ENCODE data around the gene ZFYVE28. TPM values are rescaled to one million over a fixed set of nuclear protein-coding genes. Genes with fewer than 3 reads are reported as not detected.

Gene ZFYVE28
- total and polyA plus RNA-seq, 2 donors (not counting 1 experiment from before 2014, with no cell fraction given): 5.8 to 12.1 TPM

DNA sequence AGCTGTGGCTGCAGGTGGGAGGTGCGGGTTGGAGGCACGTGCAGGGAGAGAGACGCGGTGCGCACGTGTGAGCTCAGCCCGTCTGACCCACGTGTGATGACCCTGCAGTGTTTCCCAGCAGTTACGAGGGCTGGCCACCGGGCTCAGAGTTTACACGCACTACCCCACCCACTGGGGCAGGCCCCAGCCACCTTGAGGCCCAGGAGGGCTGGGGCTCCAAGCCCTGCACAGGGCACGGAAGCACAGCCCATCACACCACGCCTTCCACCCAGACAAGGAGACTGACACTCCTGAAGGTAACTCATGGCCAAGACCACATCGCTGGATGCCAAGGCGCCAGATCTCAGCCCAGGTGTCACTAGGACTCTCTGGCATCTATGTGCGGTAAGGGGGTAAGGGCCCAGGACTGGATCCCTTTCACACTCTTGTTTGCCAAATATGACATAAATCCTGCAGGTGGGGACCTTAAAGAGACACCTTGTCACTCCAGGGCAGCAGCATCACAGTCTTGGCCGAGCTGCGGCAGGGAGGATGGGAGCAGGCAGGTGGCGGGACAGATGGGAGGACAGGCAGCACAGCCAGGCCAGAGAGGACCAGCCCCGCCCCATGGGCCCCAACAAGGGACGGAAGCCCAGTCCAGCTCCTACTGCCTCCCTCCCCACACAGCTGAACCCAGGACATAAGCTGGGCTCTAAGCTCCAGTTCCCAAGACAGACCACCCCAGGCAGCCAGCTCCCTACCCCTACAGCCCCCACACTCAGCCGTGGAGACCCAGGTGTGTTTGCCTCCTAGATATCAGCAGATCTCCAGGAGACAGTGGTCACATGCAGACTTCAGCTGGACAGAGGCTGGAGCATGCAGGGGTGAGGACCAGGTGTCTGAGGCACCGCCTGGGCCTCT lies 56.8 kb downstream of the ZFYVE28 start:
- Histone ChIP-seq H3K36me3 (replicated peaks in 1 of 2; ENCODE audit: control extremely low read depth in 1 of 2, control insufficient read depth in 1 of 2, extremely low read depth in 1 of 2, insufficient read depth in 2 of 2, low read length in 1 of 2) (no peaks in the 10 kb centered on the region), H3K27ac (ENCODE audit: low read length in 2 of 2) (no peak overlapping the region), H3K4me2 (replicated peaks; ENCODE audit: low read depth, low read length, poor library complexity, severe bottlenecking) (no peak overlapping the region), H3K4me3 (ENCODE audit: control extremely low read depth in 1 of 5, extremely low read depth in 1 of 5, insufficient read depth in 1 of 5, low read depth in 2 of 5, low read length in 4 of 5) (no peak overlapping the region), H3K27me3 (replicated peaks in 1 of 4; ENCODE audit: control extremely low read depth in 1 of 4, control insufficient read depth in 3 of 4, insufficient read depth in 4 of 4, low read length in 3 of 4) (no peaks in the 10 kb centered on the region), H3K79me2 (ENCODE audit: control insufficient read depth, insufficient read depth, low read length) (no peaks in the 10 kb centered on the region), H3K9ac (ENCODE audit: low read length) (no peak overlapping the region), H2AFZ (ENCODE audit: insufficient read depth, low read depth, low read length, poor library complexity, severe bottlenecking) (no peak overlapping the region), H3K4me1 (ENCODE audit: control insufficient read depth in 2 of 2, insufficient read depth in 2 of 2, low read length in 2 of 2) (peaks cover 7 to 8% of the 10 kb centered on the region in 2 donors), H4K20me1 (ENCODE audit: control insufficient read depth, insufficient read depth, low read length, poor library complexity, severe bottlenecking) (no peaks in the 10 kb centered on the region), H3K9me3 (ENCODE audit: control extremely low read depth in 1 of 3, control insufficient read depth in 2 of 3, insufficient read depth in 1 of 3, low read length in 2 of 3) (no peaks in the 10 kb centered on the region)
- no peaks in the 10 kb centered on the region for H3K9me3 Mint-ChIP-seq (ENCODE audit: insufficient read depth)
- TF ChIP-seq, protein P1, sequence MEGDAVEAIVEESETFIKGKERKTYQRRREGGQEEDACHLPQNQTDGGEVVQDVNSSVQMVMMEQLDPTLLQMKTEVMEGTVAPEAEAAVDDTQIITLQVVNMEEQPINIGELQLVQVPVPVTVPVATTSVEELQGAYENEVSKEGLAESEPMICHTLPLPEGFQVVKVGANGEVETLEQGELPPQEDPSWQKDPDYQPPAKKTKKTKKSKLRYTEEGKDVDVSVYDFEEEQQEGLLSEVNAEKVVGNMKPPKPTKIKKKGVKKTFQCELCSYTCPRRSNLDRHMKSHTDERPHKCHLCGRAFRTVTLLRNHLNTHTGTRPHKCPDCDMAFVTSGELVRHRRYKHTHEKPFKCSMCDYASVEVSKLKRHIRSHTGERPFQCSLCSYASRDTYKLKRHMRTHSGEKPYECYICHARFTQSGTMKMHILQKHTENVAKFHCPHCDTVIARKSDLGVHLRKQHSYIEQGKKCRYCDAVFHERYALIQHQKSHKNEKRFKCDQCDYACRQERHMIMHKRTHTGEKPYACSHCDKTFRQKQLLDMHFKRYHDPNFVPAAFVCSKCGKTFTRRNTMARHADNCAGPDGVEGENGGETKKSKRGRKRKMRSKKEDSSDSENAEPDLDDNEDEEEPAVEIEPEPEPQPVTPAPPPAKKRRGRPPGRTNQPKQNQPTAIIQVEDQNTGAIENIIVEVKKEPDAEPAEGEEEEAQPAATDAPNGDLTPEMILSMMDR (IDR thresholded peaks at IDR 0.05): no peak
- no peak for TF ChIP-seq EZH2 (IDR thresholded peaks at IDR 0.05; ENCODE audit: borderline replicate concordance, insufficient read depth, low read depth, low read length, poor library complexity, severe bottlenecking)
- no peak for ATAC-seq (ENCODE audit: low read depth)
- ChIA-PET POLR2A (interaction anchor here (0.6 kb wide), 1 partner anchor 84 kb away, joined by 3 read pairs; no protein-coding TSS in a partner anchor), CTCF (no interaction called here)
- peaks cover 4% of the 10 kb centered on the region for H3K4me1 Mint-ChIP-seq
- intact Hi-C loops (cut with micrococcal nuclease): no loop called here
- H3K27ac Mint-ChIP-seq: no peak overlapping the region
- no peak for DNase-seq
- WGBS (ENCODE audit: insufficient coverage): 95% methylated on average over 23 of the region's 23 CpGs
- no peaks in the 10 kb centered on the region for H3K27me3 Mint-ChIP-seq
- no peak overlapping the region for H3K4me3 Mint-ChIP-seq

DNA sequence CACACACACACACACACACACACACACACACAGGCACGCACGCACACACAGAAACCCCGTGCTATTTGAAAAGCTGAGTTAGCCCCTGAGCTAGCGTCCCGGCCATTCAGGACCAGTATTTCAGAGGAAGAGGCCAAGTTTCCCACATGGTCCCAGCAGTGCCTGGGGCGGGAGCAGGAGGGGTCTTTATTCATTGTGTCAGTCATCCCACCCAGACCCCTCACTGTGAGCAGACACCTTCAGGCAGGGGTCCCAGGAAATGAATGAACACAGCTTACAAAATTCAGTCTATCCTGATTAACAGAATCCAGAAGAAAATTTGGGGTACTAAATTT lies 58.1 kb downstream of the ZFYVE28 start:
- Histone ChIP-seq H2AFZ (ENCODE audit: insufficient read depth, low read depth, low read length, poor library complexity, severe bottlenecking) (no peak overlapping the region), H3K27ac (ENCODE audit: low read length in 2 of 2) (no peak overlapping the region), H3K4me3 (ENCODE audit: control extremely low read depth in 1 of 5, extremely low read depth in 1 of 5, insufficient read depth in 1 of 5, low read depth in 2 of 5, low read length in 4 of 5) (no peak overlapping the region), H3K4me2 (replicated peaks; ENCODE audit: low read depth, low read length, poor library complexity, severe bottlenecking) (no peak overlapping the region), H3K4me1 (ENCODE audit: control insufficient read depth in 2 of 2, insufficient read depth in 2 of 2, low read length in 2 of 2) (peaks cover 7 to 8% of the 10 kb centered on the region in 2 donors), H3K79me2 (ENCODE audit: control insufficient read depth, insufficient read depth, low read length) (no peaks in the 10 kb centered on the region), H3K9me3 (ENCODE audit: control extremely low read depth in 1 of 3, control insufficient read depth in 2 of 3, insufficient read depth in 1 of 3, low read length in 2 of 3) (no peaks in the 10 kb centered on the region), H4K20me1 (ENCODE audit: control insufficient read depth, insufficient read depth, low read length, poor library complexity, severe bottlenecking) (no peaks in the 10 kb centered on the region), H3K27me3 (replicated peaks in 1 of 4; ENCODE audit: control extremely low read depth in 1 of 4, control insufficient read depth in 3 of 4, insufficient read depth in 4 of 4, low read length in 3 of 4) (no peaks in the 10 kb centered on the region), H3K36me3 (replicated peaks in 1 of 2; ENCODE audit: control extremely low read depth in 1 of 2, control insufficient read depth in 1 of 2, extremely low read depth in 1 of 2, insufficient read depth in 2 of 2, low read length in 1 of 2) (no peaks in the 10 kb centered on the region), H3K9ac (ENCODE audit: low read length) (no peak overlapping the region)
- DNase-seq: no peak
- WGBS (ENCODE audit: insufficient coverage): 100% methylated on average over 2 of the region's 6 CpGs
- POLR2A ChIA-PET: no interaction called here
- no peak for ATAC-seq (ENCODE audit: low read depth)
- Mint-ChIP-seq H3K9me3 (ENCODE audit: insufficient read depth) (no peaks in the 10 kb centered on the region), H3K27ac (no peak overlapping the region), H3K4me1 (peaks cover 6% of the 10 kb centered on the region), H3K27me3 (no peaks in the 10 kb centered on the region), H3K4me3 (no peak overlapping the region)
- TF ChIP-seq, protein P1 (IDR thresholded peaks at IDR 0.05): no peak
- no peak for TF ChIP-seq EZH2 (IDR thresholded peaks at IDR 0.05; ENCODE audit: borderline replicate concordance, insufficient read depth, low read depth, low read length, poor library complexity, severe bottlenecking)
- CTCF ChIA-PET: no interaction called here
- intact Hi-C loops (cut with micrococcal nuclease): no loop called here

Measured in B cell (primary cell).